LNCaP clone FGC (cell line): ENCODE data around the gene GIPR.

Experiments used
- DNase-seq: peaks from one replicate; pipeline ENCODE4 v3.0.0-alpha.2; 2011; ENCODE audit warnings: low read depth
- H3K4me3 ChIP-seq: 2 replicates; pipeline ENCODE4 v1.5.1; 2011; ENCODE audit warnings: mild to moderate bottlenecking, low read depth, low read length, control low read depth
- CTCF ChIP-seq: IDR thresholded peaks from 2 replicates; pipeline ENCODE4 v1.5.1; 2012; ENCODE audit warnings: mild to moderate bottlenecking; ENCODE audit not compliant: control insufficient read depth, insufficient read depth; ENCODE audit errors: extremely low read depth

The GIPR gene

GRCh38 chr19:45650722-45651121 is 17.3 kb upstream of the GIPR start:
- no peak for DNase-seq
- no peak for TF ChIP-seq CTCF
- no peak overlapping the region for H3K4me3 ChIP-seq

GRCh38 chr19:45653634-45654033 is 14.4 kb upstream of the GIPR start:
- no peak for DNase-seq
- TF ChIP-seq CTCF: no peak
- no peak overlapping the region for H3K4me3 ChIP-seq

DNA sequence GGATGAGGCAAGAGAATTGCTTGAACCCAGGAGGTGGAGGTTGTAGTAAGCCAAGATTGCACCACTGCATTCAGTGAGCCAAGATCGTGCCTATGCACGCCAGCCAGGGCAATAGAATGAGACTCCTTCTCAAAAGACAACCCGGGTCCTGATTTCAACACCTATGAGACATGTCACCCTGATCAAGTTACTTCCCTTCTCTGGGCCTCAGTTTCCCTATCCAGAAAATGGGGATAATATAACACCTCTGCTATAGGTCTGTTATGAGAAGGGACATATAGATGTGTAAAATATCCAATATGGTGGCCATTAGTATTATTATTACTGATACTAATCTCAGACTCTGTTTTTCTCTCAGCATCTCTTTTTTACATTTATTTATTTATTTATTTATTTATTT is 12.9 kb upstream of the GIPR start:
- DNase-seq: no peak
- TF ChIP-seq CTCF: no peak
- H3K4me3 ChIP-seq: no peak overlapping the region

GRCh38 chr19:45657520-45658167 is 10.4 kb upstream of the GIPR start:
- no peak for DNase-seq
- TF ChIP-seq CTCF: no peak
- H3K4me3 ChIP-seq: no peak overlapping the region

GRCh38 chr19:45659096-45659729 is 8.8 kb upstream of the GIPR start:
- no peak overlapping the region for H3K4me3 ChIP-seq
- no peak for TF ChIP-seq CTCF
- no peak for DNase-seq

DNA sequence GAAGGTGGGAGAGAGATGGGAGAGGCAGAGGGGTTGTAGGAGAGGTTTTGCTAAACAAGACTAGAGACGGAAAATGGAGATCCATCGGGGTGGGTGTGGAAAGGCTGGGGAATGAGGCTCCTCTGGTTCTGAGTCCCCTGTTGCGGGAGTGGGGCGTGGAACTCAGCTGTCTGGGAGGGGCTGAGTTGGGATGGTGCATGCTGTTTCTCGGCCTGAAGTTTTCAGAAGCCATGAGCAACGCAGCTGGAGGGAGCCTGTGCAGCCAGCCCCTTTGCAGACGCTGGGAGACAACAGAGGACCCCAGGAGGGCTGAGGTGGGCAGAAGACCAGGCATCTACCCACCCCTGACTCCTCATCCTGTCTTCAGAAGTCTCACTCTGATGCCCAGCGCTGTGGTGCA is 7.4 kb upstream of the GIPR start:
- TF ChIP-seq CTCF: no peak

GRCh38 chr19:45663800-45664199 is 4.2 kb upstream of the GIPR start:
- no peak for TF ChIP-seq CTCF
- no peak for DNase-seq
- H3K4me3 ChIP-seq: no peak overlapping the region

More for the DNA sequence above, 7.4 kb upstream of the GIPR start:
- no peak overlapping the region for H3K4me3 ChIP-seq
- DNase-seq: no peak
